Tibial nerve (tissue), 4 donors: ENCODE measurements around the gene TMEM132C. TPM values are rescaled to one million over a fixed set of nuclear protein-coding genes. Genes with fewer than 3 reads are reported as not detected.

Experiments used
- DNase-seq, 2 donors: peaks; one replicate each; pipeline ENCODE4 v3.0.0-alpha.2; 2019; ENCODE audit warnings: low spot score in 2 of 2
- H3K27ac ChIP-seq, 4 donors: fragments of 200-600 bp; sonication (generic) in 3 of 4; one replicate each; pipeline ENCODE4 v1.5.1; 2017 to 2019; ENCODE audit warnings: mild to moderate bottlenecking in 1 of 4
- H3K27me3 ChIP-seq, 2 donors: fragments of 200-600 bp; sonication (generic) in 1 of 2; one replicate each; pipeline versions ENCODE4 v1.5.1 to v1.6.0; 2017 to 2019
- H3K36me3 ChIP-seq, 3 donors: fragments of 200-600 bp; sonication (generic); one replicate each; pipeline ENCODE4 v1.5.1; 2018 to 2019
- H3K4me1 ChIP-seq, 4 donors: fragments of 200-600 bp; sonication (generic) in 3 of 4; one replicate each; pipeline ENCODE4 v1.5.1; 2017 to 2019
- H3K4me3 ChIP-seq, 4 donors: fragments of 200-600 bp; sonication (generic) in 3 of 4; one replicate each; pipeline ENCODE4 v1.5.1; 2017 to 2019; ENCODE audit warnings: mild to moderate bottlenecking in 1 of 4, moderate library complexity in 1 of 4
- H3K9me3 ChIP-seq, 4 donors: fragments of 200-600 bp; sonication (generic) in 3 of 4; one replicate each; pipeline ENCODE4 v1.5.1; 2017 to 2019
- CTCF ChIP-seq, 5 experiments: fragments of 200-600 bp in 3 of 5; fragments of 450-650 bp in 2 of 5; sonication (generic) in 3 of 5; IDR thresholded peaks; one replicate each; pipeline ENCODE4 v1.5.1; 2016 to 2019; ENCODE audit warnings: antibody characterized with exemption in 5 of 5, mild to moderate bottlenecking in 3 of 5, moderate library complexity in 2 of 5
- EP300 ChIP-seq, 2 donors: sonication (generic); formaldehyde crosslinking; IDR thresholded peaks; one replicate each; pipeline ENCODE4 v1.6.1; 2017; ENCODE audit warnings: antibody characterized with exemption in 2 of 2, mild to moderate bottlenecking in 1 of 2
- POLR2A ChIP-seq, 2 donors: fragments of 450-650 bp; IDR thresholded peaks; one replicate each; pipeline ENCODE4 v1.6.1; 2017; ENCODE audit warnings: antibody characterized with exemption in 2 of 2, mild to moderate bottlenecking in 2 of 2, moderate library complexity in 2 of 2
- WGBS, 2 donors: methylation state at CpG; one replicate each; pipeline ENCODE4 v1.1.5; 2018; 5-methylcytosine and 5-hydroxymethylcytosine counted together
- total RNA-seq, 4 donors: library from RNA; depleted of rRNA; stranded (reverse); fragments of >200 nt; gene quantifications; one replicate each; pipeline ENCODE4 v1.1.0, GENCODE V29; 2016

TMEM132C gene
- total RNA-seq, 4 donors from 2014 or later = 8.2 to 17.4 (median 12.4) TPM

DNA sequence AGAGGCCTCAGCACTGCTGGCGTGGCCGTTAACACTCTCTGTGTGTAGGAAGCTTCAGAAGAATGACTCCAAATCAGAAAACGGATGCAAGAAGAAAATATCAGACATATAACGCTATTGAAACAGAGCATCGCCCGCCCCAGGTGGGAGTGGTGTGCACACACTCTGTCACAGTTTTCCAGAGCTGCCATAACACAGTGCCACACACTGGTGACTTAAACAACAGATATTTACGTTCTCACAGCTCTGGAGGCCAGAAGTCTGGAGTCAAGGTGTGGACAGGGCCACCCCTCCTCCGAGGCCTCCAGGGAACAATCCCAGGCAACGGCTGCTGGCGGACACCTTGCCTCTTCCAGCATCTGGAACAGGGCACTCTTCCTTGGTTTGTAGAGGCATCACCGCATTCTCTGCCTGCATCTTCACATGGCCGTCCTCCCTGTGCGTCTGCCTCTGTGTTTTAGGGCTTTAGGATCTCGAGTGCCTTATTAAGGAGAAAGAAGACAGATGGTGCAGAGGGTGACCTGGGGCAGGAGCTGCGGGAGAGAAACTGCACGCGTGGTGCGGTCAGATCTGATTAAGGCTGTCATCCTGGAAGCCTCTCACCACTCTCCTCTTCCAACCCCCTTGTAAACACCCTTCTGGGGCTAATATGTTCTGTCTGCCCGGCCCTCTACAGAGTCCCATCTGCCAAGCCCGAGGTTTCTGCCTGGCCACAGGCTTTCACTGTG is 415.7 kb downstream of the TMEM132C start:
- no peak for TF ChIP-seq POLR2A (IDR thresholded peaks at IDR 0.05)
- TF ChIP-seq EP300 (IDR thresholded peaks at IDR 0.05) = no peak
- no peak for TF ChIP-seq CTCF (IDR thresholded peaks at IDR 0.05)
- Histone ChIP-seq H3K4me3 (no peak overlapping the region), H3K27ac (no peak overlapping the region), H3K36me3 (no peaks in the 10 kb centered on the region), H3K27me3 (no peaks in the 10 kb centered on the region), H3K4me1 (no peaks in the 10 kb centered on the region), H3K9me3 (peaks cover 0 to 18% (median 0%) of the 10 kb centered on the region in 4 donors)
- no peak for DNase-seq
- 79 to 85% methylated on average over 20 of the region's 20 CpGs for WGBS, 2 donors

DNA sequence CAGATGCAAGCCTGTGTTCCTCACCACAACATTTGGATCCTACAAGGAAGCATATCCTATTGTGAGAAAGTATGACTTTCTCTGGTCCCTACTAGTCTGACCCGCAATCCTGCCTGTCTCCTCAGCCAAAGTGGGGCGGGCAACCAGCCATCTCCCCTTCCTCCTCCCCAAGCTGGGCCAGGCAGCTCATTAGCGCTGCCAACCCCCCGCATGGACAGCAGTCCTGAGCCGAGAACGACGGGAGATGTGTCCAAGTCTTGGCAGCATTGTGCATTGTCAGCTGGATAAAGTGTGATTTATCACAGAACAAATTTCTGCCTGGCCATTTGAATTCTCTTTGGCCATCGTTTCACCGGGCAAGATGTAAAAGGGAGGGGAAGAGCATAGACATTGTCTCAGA is 417.4 kb downstream of the TMEM132C start:
- WGBS, 2 donors = 64 to 66% methylated on average over 7 to 9 of the region's 9 CpGs
- TF ChIP-seq POLR2A (IDR thresholded peaks at IDR 0.05) = no peak
- no peak for TF ChIP-seq CTCF (IDR thresholded peaks at IDR 0.05)
- no peak for TF ChIP-seq EP300 (IDR thresholded peaks at IDR 0.05)
- Histone ChIP-seq H3K9me3 (peaks cover 0 to 15% (median 0%) of the 10 kb centered on the region in 4 donors), H3K4me1 (no peaks in the 10 kb centered on the region), H3K4me3 (no peak overlapping the region), H3K27ac (no peak overlapping the region), H3K36me3 (no peaks in the 10 kb centered on the region), H3K27me3 (no peaks in the 10 kb centered on the region)
- DNase-seq = no peak

DNA sequence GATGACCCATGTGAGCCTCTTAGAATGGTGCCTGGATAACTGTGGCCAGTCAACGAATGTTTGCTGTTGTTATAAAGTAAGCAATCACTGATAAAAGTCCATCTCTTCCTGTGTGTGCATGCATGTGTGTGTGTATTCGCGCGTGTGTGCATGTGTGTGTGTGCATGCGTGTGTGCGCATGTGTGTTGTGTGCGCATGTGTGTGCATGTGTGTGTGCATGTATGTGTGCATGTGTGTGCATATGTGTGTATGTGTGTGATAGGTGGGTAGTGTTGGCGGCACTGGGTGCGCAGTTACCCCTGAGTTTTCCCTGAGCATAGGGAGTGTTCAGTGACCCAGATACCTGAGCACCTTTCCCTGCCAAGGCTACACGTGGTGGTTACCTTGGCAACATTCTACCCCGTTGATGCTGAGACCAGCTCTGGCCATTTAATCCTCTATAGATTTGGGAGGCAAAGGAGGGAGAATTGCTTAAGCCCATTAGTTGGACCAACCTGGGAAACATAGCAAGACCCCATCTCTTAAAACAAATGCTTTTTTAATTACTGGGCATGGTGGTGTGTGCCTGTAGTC is 419.0 kb downstream of the TMEM132C start:
- Histone ChIP-seq H3K4me1 (no peaks in the 10 kb centered on the region), H3K36me3 (no peaks in the 10 kb centered on the region), H3K9me3 (peaks cover 0 to 15% (median 0%) of the 10 kb centered on the region in 4 donors), H3K27me3 (no peaks in the 10 kb centered on the region), H3K27ac (no peak overlapping the region), H3K4me3 (no peak overlapping the region)
- DNase-seq = no peak
- whole genome bisulfite sequencing, 2 donors = 86 to 94% methylated on average over 11 of the region's 11 CpGs
- no peak for TF ChIP-seq POLR2A (IDR thresholded peaks at IDR 0.05)

DNA sequence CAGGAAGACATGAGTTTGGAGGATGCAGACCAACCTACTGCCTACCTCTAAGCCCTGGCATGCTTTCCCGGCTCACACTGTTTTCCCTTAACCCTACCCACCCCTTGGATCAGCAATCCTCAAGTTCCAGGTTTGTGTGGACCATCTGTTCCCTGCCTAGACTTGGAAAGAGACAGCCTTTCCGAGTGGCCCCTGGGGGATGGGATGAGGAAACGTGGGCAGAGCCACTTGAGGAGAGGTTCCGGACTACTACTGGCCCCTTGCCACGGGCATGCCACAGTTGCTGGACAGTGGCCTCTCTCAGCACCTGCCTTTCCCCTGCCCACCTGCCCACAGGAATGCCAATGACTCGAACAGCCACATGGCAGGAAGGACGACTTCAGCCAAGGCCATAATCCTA is 420.9 kb downstream of the TMEM132C start:
- Histone ChIP-seq H3K27me3 (no peaks in the 10 kb centered on the region), H3K27ac (no peak overlapping the region), H3K9me3 (peaks cover 0 to 6% (median 0%) of the 10 kb centered on the region in 4 donors), H3K36me3 (no peaks in the 10 kb centered on the region), H3K4me1 (no peaks in the 10 kb centered on the region), H3K4me3 (no peak overlapping the region)
- DNase-seq = no peak
- no peak for TF ChIP-seq POLR2A (IDR thresholded peaks at IDR 0.05)
- TF ChIP-seq CTCF (IDR thresholded peaks at IDR 0.05) = no peak
- TF ChIP-seq EP300 (IDR thresholded peaks at IDR 0.05) = no peak
- WGBS, 2 donors = 66 to 69% methylated on average over 7 of the region's 7 CpGs

DNA sequence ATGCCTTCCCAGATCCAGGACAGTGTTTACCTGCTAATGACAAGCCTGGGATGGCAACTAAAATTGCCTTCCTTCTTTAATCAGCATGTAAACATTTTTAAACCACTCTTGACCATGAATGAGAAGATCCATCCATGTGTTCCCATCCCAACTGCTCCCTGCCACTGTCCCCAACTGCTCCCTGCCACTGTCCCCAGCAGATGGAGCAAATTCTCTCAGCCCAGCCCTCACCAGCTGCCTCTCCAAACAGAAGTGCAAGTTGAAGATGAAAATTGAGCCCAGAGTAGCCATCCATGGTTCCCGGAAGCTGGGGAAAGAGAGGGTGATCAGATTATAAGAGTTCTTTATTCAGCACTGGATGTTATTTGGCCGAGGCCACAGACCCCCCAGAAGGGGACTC is 423.7 kb downstream of the TMEM132C start:
- H3K27me3 ChIP-seq = no peaks in the 10 kb centered on the region
- H3K4me1 ChIP-seq = no peaks in the 10 kb centered on the region
- no peaks in the 10 kb centered on the region for H3K36me3 ChIP-seq
- H3K4me3 ChIP-seq = no peak overlapping the region
- DNase-seq = no peak
- no peak overlapping the region for H3K27ac ChIP-seq
- 59 to 67% methylated on average over 2 of the region's 2 CpGs for WGBS, 2 donors
- TF ChIP-seq CTCF (IDR thresholded peaks at IDR 0.05) (no peak), POLR2A (IDR thresholded peaks at IDR 0.05) (no peak), EP300 (IDR thresholded peaks at IDR 0.05) (no peak)
- peaks cover 0 to 3% (median 0%) of the 10 kb centered on the region in 4 donors for H3K9me3 ChIP-seq
